ENCODE results near the gene NPAS3.

GRCh38 chr14:33707716-33708115 is 769.0 kb downstream of the NPAS3 start:
- TF ChIP-seq ZNF747 (CRISPR knock-in tag; IDR thresholded peaks at IDR 0.05; ENCODE audit: borderline replicate concordance) (no peak), YEATS2 (CRISPR knock-in tag; IDR thresholded peaks at IDR 0.05; ENCODE audit: borderline replicate concordance) (no peak), ZNF598 (CRISPR knock-in tag; IDR thresholded peaks at IDR 0.05; ENCODE audit: borderline replicate concordance) (no peak), TAF1 (CRISPR knock-in tag; IDR thresholded peaks at IDR 0.05) (no peak), ZNF224 (CRISPR knock-in tag; IDR thresholded peaks at IDR 0.05) (no peak), CBX2 (IDR thresholded peaks at IDR 0.05; ENCODE audit: low read depth, low read length) (no peak), CBX2 (CRISPR knock-in tag; IDR thresholded peaks at IDR 0.05; ENCODE audit: low read depth) (no peak), CEBPB (IDR thresholded peaks at IDR 0.05; ENCODE audit: borderline replicate concordance, low read depth, low read length) (no peak), CREB3 (CRISPR knock-in tag; IDR thresholded peaks at IDR 0.05) (no peak)

Measured in HepG2 (cell line).